DOHH2 (cell line): ENCODE results near the gene STK17A.

Source experiments
- H3F3A ChIP-seq: fragments of 200-600 bp; sonication (generic), shearing (Covaris generic); 2 replicates; pipeline ENCODE4 v1.6.0; 2016; ENCODE audit warnings: antibody characterized with exemption, mild to moderate bottlenecking; ENCODE audit not compliant: control insufficient read depth, insufficient read depth
- H3K27ac ChIP-seq: fragments of 200-600 bp; sonication (generic); 2 replicates; pipeline ENCODE4 v1.5.1; 2014; ENCODE audit warnings: low read depth, mild to moderate bottlenecking, low read length, moderate library complexity
- H3K27me3 ChIP-seq: fragments of 200-600 bp; sonication (generic); 2 replicates; pipeline ENCODE4 v1.6.1; 2014; ENCODE audit warnings: mild to moderate bottlenecking, low read length, mixed read lengths; ENCODE audit not compliant: control insufficient read depth
- H3K36me3 ChIP-seq: fragments of 200-600 bp; sonication (generic); 2 replicates; pipeline ENCODE4 v1.6.1; 2014; ENCODE audit warnings: mild to moderate bottlenecking, low read length, moderate library complexity, mixed read lengths; ENCODE audit not compliant: control insufficient read depth
- H3K4me1 ChIP-seq: fragments of 200-600 bp; sonication (generic); 2 replicates; pipeline ENCODE4 v1.6.1; 2014; ENCODE audit warnings: mild to moderate bottlenecking, low read length, mixed read lengths; ENCODE audit not compliant: control insufficient read depth
- H3K4me2 ChIP-seq: fragments of 200-600 bp; sonication (generic); 2 replicates; pipeline ENCODE4 v1.6.0; 2014; ENCODE audit warnings: mild to moderate bottlenecking, low read length, moderate library complexity
- H3K4me3 ChIP-seq: fragments of 200-600 bp; sonication (generic); 2 replicates; pipeline ENCODE4 v1.5.1; 2014; ENCODE audit warnings: mild to moderate bottlenecking, low read length, mixed read lengths
- H3K79me2 ChIP-seq: fragments of 200-600 bp; sonication (generic); 2 replicates; pipeline ENCODE4 v1.6.1; 2014; ENCODE audit warnings: mild to moderate bottlenecking, low read length, mixed read lengths; ENCODE audit not compliant: control insufficient read depth
- H3K9me2 ChIP-seq: fragments of 200-600 bp; sonication (generic); replicated peaks from 2 replicates; pipeline ENCODE4 v1.6.1; 2014; ENCODE audit warnings: mild to moderate bottlenecking, low read length, mixed read lengths; ENCODE audit not compliant: control insufficient read depth
- H3K9me3 ChIP-seq: fragments of 200-600 bp; sonication (generic); 2 replicates; pipeline ENCODE4 v1.6.1; 2014; ENCODE audit warnings: antibody characterized with exemption, low read length, mixed read lengths; ENCODE audit not compliant: control insufficient read depth, insufficient read depth
- H4K20me1 ChIP-seq: fragments of 200-600 bp; sonication (generic); 2 replicates; pipeline ENCODE4 v1.6.0; 2014; ENCODE audit warnings: low read depth, mild to moderate bottlenecking, antibody characterized with exemption, low read length, moderate library complexity; ENCODE audit not compliant: control insufficient read depth, insufficient read depth
- CTCF ChIP-seq: fragments of 200-600 bp; sonication (generic); IDR thresholded peaks from one replicate; pipeline ENCODE4 v1.5.1; 2014; ENCODE audit warnings: antibody characterized with exemption, mild to moderate bottlenecking, low read depth, low read length; ENCODE audit not compliant: poor library complexity, severe bottlenecking
- EZH2phosphoT487 ChIP-seq: fragments of 200-600 bp; sonication (generic); IDR thresholded peaks from 2 replicates; pipeline ENCODE4 v1.6.1; 2017; ENCODE audit warnings: borderline replicate concordance, mild to moderate bottlenecking, antibody characterized with exemption, low read length, moderate library complexity, mixed read lengths

Gene STK17A

GRCh38 chr7:43628431-43628830, 45.5 kb downstream of the STK17A start:
- H3K9me3 ChIP-seq: no peaks in the 10 kb centered on the region
- no peak overlapping the region for H3K27ac ChIP-seq
- H3K79me2 ChIP-seq: peaks cover 86% of the 10 kb centered on the region
- no peaks in the 10 kb centered on the region for H4K20me1 ChIP-seq
- no peaks in the 10 kb centered on the region for H3K27me3 ChIP-seq
- H3K9me2 ChIP-seq: no peaks in the 10 kb centered on the region
- H3K4me1 ChIP-seq: peaks cover 53% of the 10 kb centered on the region
- TF ChIP-seq CTCF (no peak), EZH2phosphoT487 (no peak)
- peaks cover 97% of the 10 kb centered on the region for H3K36me3 ChIP-seq
- H3K4me3 ChIP-seq: no peak overlapping the region
- peaks cover 34% of the 10 kb centered on the region for H3F3A ChIP-seq
- no peak overlapping the region for H3K4me2 ChIP-seq

- Histone ChIP-seq H3K9me2 (no peaks in the 10 kb centered on the region), H4K20me1 (no peaks in the 10 kb centered on the region), H3K79me2 (peaks cover 82% of the 10 kb centered on the region), H3K4me1 (peaks cover 39% of the 10 kb centered on the region), H3K4me3 (no peak overlapping the region), H3K4me2 (no peak overlapping the region), H3K36me3 (peaks cover 97% of the 10 kb centered on the region), H3K27me3 (no peaks in the 10 kb centered on the region), H3F3A (peaks cover 24% of the 10 kb centered on the region), H3K27ac (no peak overlapping the region), H3K9me3 (no peaks in the 10 kb centered on the region)
- TF ChIP-seq EZH2phosphoT487 (no peak), CTCF (no peak)
These were observed 46.9 kb downstream of the STK17A start for GRCh38 chr7:43629857-43630256.

GRCh38 chr7:43630482-43630881, 47.6 kb downstream of the STK17A start:
- no peak overlapping the region for H3K4me3 ChIP-seq
- H3K27ac ChIP-seq: no peak overlapping the region
- peaks cover 19% of the 10 kb centered on the region for H3F3A ChIP-seq
- H3K79me2 ChIP-seq: peaks cover 76% of the 10 kb centered on the region
- TF ChIP-seq CTCF (no peak), EZH2phosphoT487 (no peak)
- no peaks in the 10 kb centered on the region for H3K27me3 ChIP-seq
- H3K4me2 ChIP-seq: no peak overlapping the region
- no peaks in the 10 kb centered on the region for H3K9me3 ChIP-seq
- H3K9me2 ChIP-seq: no peaks in the 10 kb centered on the region
- peaks cover 95% of the 10 kb centered on the region for H3K36me3 ChIP-seq
- peaks cover 32% of the 10 kb centered on the region for H3K4me1 ChIP-seq
- H4K20me1 ChIP-seq: no peaks in the 10 kb centered on the region
